Loucy (cell line): ENCODE data around the gene WLS.

Source experiments
- H2AFZ ChIP-seq: fragments of 200-600 bp; sonication (generic); 2 replicates; pipeline ENCODE4 v1.6.0; 2016; ENCODE audit warnings: antibody characterized with exemption, mild to moderate bottlenecking, low read length, moderate library complexity
- H3F3A ChIP-seq: fragments of 200-600 bp; 2 replicates; pipeline ENCODE4 v1.6.0; 2016; ENCODE audit warnings: antibody characterized with exemption, low read depth, mild to moderate bottlenecking
- H3K27me3 ChIP-seq: fragments of 200-600 bp; sonication (generic); 2 replicates; pipeline ENCODE4 v1.6.1; 2014; ENCODE audit warnings: low read length, mild to moderate bottlenecking; ENCODE audit not compliant: insufficient read depth, poor library complexity, severe bottlenecking
- H3K36me3 ChIP-seq: fragments of 200-600 bp; sonication (generic); 2 replicates; pipeline ENCODE4 v1.6.1; 2016; ENCODE audit warnings: low read length; ENCODE audit not compliant: insufficient read depth
- H3K4me1 ChIP-seq: fragments of 200-600 bp; sonication (generic); 2 replicates; pipeline ENCODE4 v1.5.1; 2014; ENCODE audit warnings: low read length, mild to moderate bottlenecking; ENCODE audit not compliant: insufficient read depth, poor library complexity, severe bottlenecking
- H3K4me2 ChIP-seq: fragments of 200-600 bp; sonication (generic); 2 replicates; pipeline ENCODE4 v1.6.0; 2014; ENCODE audit warnings: antibody characterized with exemption, low read length, low read depth, mild to moderate bottlenecking; ENCODE audit not compliant: poor library complexity, severe bottlenecking
- H3K4me3 ChIP-seq: fragments of 200-600 bp; sonication (generic); 2 replicates; pipeline ENCODE4 v1.5.1; 2014; ENCODE audit warnings: low read length, mild to moderate bottlenecking, mixed read lengths; ENCODE audit not compliant: poor library complexity, severe bottlenecking
- H3K79me2 ChIP-seq: fragments of 200-600 bp; sonication (generic); 2 replicates; pipeline ENCODE4 v1.6.1; 2014; ENCODE audit warnings: low read length; ENCODE audit not compliant: insufficient read depth
- H3K9ac ChIP-seq: fragments of 200-600 bp; sonication (generic); 2 replicates; pipeline ENCODE4 v1.6.0; 2014; ENCODE audit warnings: mild to moderate bottlenecking, low read depth, low read length, moderate library complexity; ENCODE audit not compliant: poor library complexity, severe bottlenecking
- H3K9me2 ChIP-seq: fragments of 200-600 bp; sonication (generic); replicated peaks from 2 replicates; pipeline ENCODE4 v1.6.1; 2016; ENCODE audit warnings: low read depth, low read length, mixed read lengths
- H3K9me3 ChIP-seq: fragments of 200-600 bp; sonication (generic); 2 replicates; pipeline ENCODE4 v1.6.1; 2014; ENCODE audit warnings: mild to moderate bottlenecking, antibody characterized with exemption, low read length, low read depth; ENCODE audit not compliant: insufficient read depth
- H4K20me1 ChIP-seq: fragments of 200-600 bp; sonication (generic); 2 replicates; pipeline ENCODE4 v1.6.0; 2014; ENCODE audit warnings: antibody characterized with exemption, low read length, mild to moderate bottlenecking; ENCODE audit not compliant: insufficient read depth, poor library complexity, severe bottlenecking
- EZH2phosphoT487 ChIP-seq: fragments of 200-600 bp; IDR thresholded peaks from 2 replicates; pipeline ENCODE4 v1.6.1; 2018; ENCODE audit warnings: antibody characterized with exemption, mild to moderate bottlenecking, moderate library complexity, borderline replicate concordance
- TF ChIP-seq, protein P1 (sequence below): fragments of 200-600 bp; sonication (generic); conservative IDR thresholded peaks from 2 replicates; pipeline ENCODE4 v1.5.1; 2014; ENCODE audit warnings: mild to moderate bottlenecking, antibody characterized with exemption, low read length

Gene WLS

DNA sequence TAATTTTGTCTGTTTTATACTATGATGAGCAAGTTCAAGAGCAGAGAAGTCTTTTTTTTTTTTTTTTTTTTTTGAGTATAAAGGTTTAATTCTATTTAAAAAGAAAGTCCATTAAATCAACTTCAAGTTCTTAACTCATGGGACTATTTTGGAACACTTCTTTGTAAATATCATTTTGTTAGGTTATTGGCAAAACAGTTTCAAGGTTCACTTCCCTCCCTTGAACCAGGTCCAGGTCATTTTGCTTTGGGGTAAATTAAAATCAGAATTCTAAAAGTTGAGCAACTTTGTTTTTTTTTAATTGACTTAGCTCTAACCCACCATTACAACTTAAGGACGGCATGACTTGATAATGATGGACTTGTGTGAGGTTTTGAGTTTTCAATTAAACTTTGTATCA is 72.3 kb downstream of the WLS start:
- Histone ChIP-seq H4K20me1 (no peaks in the 10 kb centered on the region), H2AFZ (no peak overlapping the region), H3K79me2 (no peaks in the 10 kb centered on the region), H3K9ac (no peak overlapping the region), H3K27me3 (no peaks in the 10 kb centered on the region), H3K9me2 (no peaks in the 10 kb centered on the region), H3K9me3 (no peaks in the 10 kb centered on the region), H3K4me2 (no peak overlapping the region), H3K4me1 (no peaks in the 10 kb centered on the region), H3K36me3 (no peaks in the 10 kb centered on the region), H3F3A (no peaks in the 10 kb centered on the region), H3K4me3 (no peak overlapping the region)
- no peak for TF ChIP-seq EZH2phosphoT487
- TF ChIP-seq, protein P1, sequence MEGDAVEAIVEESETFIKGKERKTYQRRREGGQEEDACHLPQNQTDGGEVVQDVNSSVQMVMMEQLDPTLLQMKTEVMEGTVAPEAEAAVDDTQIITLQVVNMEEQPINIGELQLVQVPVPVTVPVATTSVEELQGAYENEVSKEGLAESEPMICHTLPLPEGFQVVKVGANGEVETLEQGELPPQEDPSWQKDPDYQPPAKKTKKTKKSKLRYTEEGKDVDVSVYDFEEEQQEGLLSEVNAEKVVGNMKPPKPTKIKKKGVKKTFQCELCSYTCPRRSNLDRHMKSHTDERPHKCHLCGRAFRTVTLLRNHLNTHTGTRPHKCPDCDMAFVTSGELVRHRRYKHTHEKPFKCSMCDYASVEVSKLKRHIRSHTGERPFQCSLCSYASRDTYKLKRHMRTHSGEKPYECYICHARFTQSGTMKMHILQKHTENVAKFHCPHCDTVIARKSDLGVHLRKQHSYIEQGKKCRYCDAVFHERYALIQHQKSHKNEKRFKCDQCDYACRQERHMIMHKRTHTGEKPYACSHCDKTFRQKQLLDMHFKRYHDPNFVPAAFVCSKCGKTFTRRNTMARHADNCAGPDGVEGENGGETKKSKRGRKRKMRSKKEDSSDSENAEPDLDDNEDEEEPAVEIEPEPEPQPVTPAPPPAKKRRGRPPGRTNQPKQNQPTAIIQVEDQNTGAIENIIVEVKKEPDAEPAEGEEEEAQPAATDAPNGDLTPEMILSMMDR, result no peak

DNA sequence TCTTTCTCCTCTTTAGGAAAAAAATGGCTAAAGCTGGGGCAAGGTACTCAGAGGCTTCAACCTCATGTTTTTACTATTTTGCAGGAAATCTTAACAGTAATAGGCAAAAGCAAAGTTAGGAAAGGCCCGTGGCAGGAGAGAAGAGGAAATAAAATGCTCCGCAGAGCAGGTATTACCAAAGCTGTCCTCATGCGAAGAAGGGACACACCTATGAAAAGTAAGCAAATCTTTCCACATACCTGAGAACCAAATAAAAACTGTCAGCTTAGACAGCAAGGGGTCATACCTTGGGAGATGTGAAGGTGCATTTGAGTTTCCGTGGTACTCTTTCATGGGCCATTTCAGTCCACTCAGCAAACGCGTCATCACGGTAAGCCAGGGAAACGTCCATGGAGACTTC is 73.5 kb downstream of the WLS start:
- Histone ChIP-seq H3K9me3 (no peaks in the 10 kb centered on the region), H3F3A (no peaks in the 10 kb centered on the region), H3K27me3 (no peaks in the 10 kb centered on the region), H3K36me3 (no peaks in the 10 kb centered on the region), H2AFZ (no peak overlapping the region), H4K20me1 (no peaks in the 10 kb centered on the region), H3K9me2 (no peaks in the 10 kb centered on the region), H3K79me2 (no peaks in the 10 kb centered on the region), H3K9ac (no peak overlapping the region), H3K4me1 (no peaks in the 10 kb centered on the region), H3K4me2 (no peak overlapping the region), H3K4me3 (no peak overlapping the region)
- no peak for TF ChIP-seq EZH2phosphoT487
- TF ChIP-seq, protein P1, result no peak

DNA sequence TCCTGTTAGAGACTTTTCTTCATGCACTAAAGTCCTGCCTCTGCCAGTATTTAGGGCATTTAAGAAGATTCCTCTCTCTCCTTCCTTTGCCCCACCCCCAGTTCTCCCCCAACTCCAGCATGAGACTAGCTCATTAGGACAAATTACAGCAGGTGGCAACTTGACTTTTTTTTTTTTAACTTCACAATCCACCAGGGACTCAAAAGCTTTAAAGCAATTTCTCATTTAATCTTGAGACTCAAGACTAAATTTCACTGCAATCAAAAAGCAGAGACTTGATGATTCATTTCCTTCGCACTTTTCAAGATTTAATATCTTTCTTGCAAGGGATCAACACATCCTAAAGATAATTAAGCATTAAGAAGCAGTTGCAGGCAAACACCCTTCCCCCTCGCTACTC is 74.9 kb downstream of the WLS start:
- H3K27me3 ChIP-seq, result no peaks in the 10 kb centered on the region
- no peaks in the 10 kb centered on the region for H3K9me3 ChIP-seq
- H3F3A ChIP-seq, result no peaks in the 10 kb centered on the region
- no peaks in the 10 kb centered on the region for H3K36me3 ChIP-seq
- no peak overlapping the region for H3K4me2 ChIP-seq
- H3K9me2 ChIP-seq, result no peaks in the 10 kb centered on the region
- no peak for TF ChIP-seq EZH2phosphoT487
- TF ChIP-seq, protein P1, result no peak
- no peak overlapping the region for H3K9ac ChIP-seq
- no peaks in the 10 kb centered on the region for H4K20me1 ChIP-seq
- H3K4me3 ChIP-seq, result no peak overlapping the region
- no peak overlapping the region for H2AFZ ChIP-seq
- no peaks in the 10 kb centered on the region for H3K4me1 ChIP-seq
- no peaks in the 10 kb centered on the region for H3K79me2 ChIP-seq
